Measurements from ENCODE around the gene CNTNAP2.

GRCh38 chr7:146074195-146074765 is 42.3 kb upstream of the CNTNAP2 start:
- TF ChIP-seq POLR2A (IDR thresholded peaks at IDR 0.05) = no peak
- no peak for TF ChIP-seq CTCF (IDR thresholded peaks at IDR 0.05)

Data from heart left ventricle (tissue), 13 donors.